K562 (cell line): ENCODE measurements around the gene ESRRB.

Experiments used
- CEBPB ChIP-seq: fragments of 450-650 bp; IDR thresholded peaks from 2 replicates; pipeline ENCODE4 v1.6.1; 2016; ENCODE audit warnings: missing genetic modification characterization, missing compliant biosample characterization
- HCFC1 ChIP-seq: IDR thresholded peaks from 2 replicates; pipeline ENCODE4 v1.6.1; 2012; ENCODE audit warnings: low read depth, low read length, improper control_type of control experiment
- HOXB6 ChIP-seq: fragments of 250-450 bp; sonication (Bioruptor Pico); IDR thresholded peaks from 2 replicates; pipeline ENCODE4 v1.5.1; 2022; ENCODE audit warnings: mild to moderate bottlenecking, borderline replicate concordance
- KLF16 ChIP-seq: IDR thresholded peaks from 2 replicates; pipeline ENCODE4 v1.6.1; 2016; ENCODE audit warnings: antibody characterized with exemption
- NFIC ChIP-seq: fragments of 450-650 bp; IDR thresholded peaks from 2 replicates; pipeline ENCODE4 v1.6.1; 2017; ENCODE audit warnings: mild to moderate bottlenecking, inconsistent platforms
- POLR2A ChIP-seq: fragments of 450-650 bp; conservative IDR thresholded peaks from 2 replicates; pipeline ENCODE4 v1.6.1; 2016
- POLR2AphosphoS5 ChIP-seq: IDR thresholded peaks from 2 replicates; pipeline ENCODE4 v1.6.1; 2011; ENCODE audit warnings: mild to moderate bottlenecking, low read depth, low read length, moderate library complexity; ENCODE audit not compliant: control insufficient read depth, insufficient read depth
- RAD21 ChIP-seq, 2 experiments: fragments of 250-450 bp in 1 of 2; fragments of 450-650 bp in 1 of 2; sonication (Bioruptor Pico) in 1 of 2; formaldehyde crosslinking in 1 of 2; IDR thresholded peaks in 1 of 2; conservative IDR thresholded peaks in 1 of 2; 2 replicates each; pipeline versions ENCODE4 v1.4.0 to v1.8.0; 2020 to 2022; ENCODE audit warnings: mild to moderate bottlenecking in 2 of 2, moderate library complexity in 1 of 2
- TRIM24 ChIP-seq, 2 experiments: fragments of 450-650 bp; IDR thresholded peaks; 2 replicates each; pipeline ENCODE4 v1.6.1; 2016
- ZBTB8A ChIP-seq: fragments of 450-650 bp; IDR thresholded peaks from 2 replicates; pipeline ENCODE4 v1.6.1; 2018; ENCODE audit warnings: mild to moderate bottlenecking, moderate library complexity; ENCODE audit not compliant: partially characterized antibody
- TF ChIP-seq, protein P1 (sequence below): sonication (generic); formaldehyde crosslinking; IDR thresholded peaks from 2 replicates; pipeline ENCODE4 v1.8.1; 2023; ENCODE audit warnings: missing genetic modification reagents, mild to moderate bottlenecking, borderline replicate concordance

DNA sequence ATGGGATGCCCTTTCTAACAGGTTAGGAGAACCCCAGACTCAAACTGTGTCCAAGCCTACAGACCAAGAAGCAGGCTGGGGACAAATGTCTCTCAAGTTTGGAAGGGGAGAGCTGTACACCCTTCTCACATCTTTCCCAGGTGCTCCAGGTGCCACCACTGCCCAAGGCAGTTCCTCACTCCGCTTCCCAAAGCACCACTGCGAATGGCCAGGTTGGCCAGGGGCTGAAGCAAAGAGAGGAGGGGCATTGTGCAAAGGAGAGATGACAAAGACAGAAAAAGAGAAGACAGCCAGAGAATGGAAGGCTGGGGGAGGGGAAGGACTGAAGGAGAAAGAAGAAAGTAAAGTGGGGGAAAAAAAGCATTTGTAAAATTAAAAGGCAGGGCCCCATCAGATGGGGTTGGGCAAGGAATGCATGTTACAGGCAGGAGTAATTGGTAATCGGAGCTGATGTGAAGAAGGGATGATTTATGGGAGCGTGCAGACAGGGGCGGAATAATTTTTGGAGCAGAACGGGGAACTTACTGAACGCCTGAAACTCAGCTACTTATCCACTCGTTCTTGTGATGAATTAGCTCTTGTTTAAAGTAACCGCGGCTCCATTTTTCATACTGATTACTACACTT lies 165.8 kb downstream of the ESRRB start:
- TF ChIP-seq CEBPB: no peak
- no peak for TF ChIP-seq TRIM24 (IDR thresholded peaks at IDR 0.05)
- TF ChIP-seq POLR2AphosphoS5: no peak
- TF ChIP-seq NFIC: no peak
- no peak for TF ChIP-seq KLF16
- no peak for TF ChIP-seq HOXB6
- TF ChIP-seq RAD21 (CRISPR knock-in tag; conservative IDR thresholded peaks at IDR 0.05 in 1 of 2, IDR thresholded peaks at IDR 0.05 in 1 of 2): no peak
- TF ChIP-seq POLR2A: no peak
- TF ChIP-seq, protein P1, sequence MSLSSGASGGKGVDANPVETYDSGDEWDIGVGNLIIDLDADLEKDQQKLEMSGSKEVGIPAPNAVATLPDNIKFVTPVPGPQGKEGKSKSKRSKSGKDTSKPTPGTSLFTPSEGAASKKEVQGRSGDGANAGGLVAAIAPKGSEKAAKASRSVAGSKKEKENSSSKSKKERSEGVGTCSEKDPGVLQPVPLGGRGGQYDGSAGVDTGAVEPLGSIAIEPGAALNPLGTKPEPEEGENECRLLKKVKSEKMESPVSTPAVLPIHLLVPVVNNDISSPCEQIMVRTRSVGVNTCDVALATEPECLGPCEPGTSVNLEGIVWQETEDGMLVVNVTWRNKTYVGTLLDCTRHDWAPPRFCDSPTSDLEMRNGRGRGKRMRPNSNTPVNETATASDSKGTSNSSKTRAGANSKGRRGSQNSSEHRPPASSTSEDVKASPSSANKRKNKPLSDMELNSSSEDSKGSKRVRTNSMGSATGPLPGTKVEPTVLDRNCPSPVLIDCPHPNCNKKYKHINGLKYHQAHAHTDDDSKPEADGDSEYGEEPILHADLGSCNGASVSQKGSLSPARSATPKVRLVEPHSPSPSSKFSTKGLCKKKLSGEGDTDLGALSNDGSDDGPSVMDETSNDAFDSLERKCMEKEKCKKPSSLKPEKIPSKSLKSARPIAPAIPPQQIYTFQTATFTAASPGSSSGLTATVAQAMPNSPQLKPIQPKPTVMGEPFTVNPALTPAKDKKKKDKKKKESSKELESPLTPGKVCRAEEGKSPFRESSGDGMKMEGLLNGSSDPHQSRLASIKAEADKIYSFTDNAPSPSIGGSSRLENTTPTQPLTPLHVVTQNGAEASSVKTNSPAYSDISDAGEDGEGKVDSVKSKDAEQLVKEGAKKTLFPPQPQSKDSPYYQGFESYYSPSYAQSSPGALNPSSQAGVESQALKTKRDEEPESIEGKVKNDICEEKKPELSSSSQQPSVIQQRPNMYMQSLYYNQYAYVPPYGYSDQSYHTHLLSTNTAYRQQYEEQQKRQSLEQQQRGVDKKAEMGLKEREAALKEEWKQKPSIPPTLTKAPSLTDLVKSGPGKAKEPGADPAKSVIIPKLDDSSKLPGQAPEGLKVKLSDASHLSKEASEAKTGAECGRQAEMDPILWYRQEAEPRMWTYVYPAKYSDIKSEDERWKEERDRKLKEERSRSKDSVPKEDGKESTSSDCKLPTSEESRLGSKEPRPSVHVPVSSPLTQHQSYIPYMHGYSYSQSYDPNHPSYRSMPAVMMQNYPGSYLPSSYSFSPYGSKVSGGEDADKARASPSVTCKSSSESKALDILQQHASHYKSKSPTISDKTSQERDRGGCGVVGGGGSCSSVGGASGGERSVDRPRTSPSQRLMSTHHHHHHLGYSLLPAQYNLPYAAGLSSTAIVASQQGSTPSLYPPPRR (CRISPR knock-in tag): no peak
- no peak for TF ChIP-seq HCFC1
- TF ChIP-seq ZBTB8A: no peak
